ENCODE measurements around the gene SLC17A9. TPM values are rescaled to one million over a fixed set of nuclear protein-coding genes. Genes with fewer than 3 reads are reported as not detected.

Gene SLC17A9
- total and polyA plus RNA-seq, 2 donors: 3.2 to 8.9 TPM

DNA sequence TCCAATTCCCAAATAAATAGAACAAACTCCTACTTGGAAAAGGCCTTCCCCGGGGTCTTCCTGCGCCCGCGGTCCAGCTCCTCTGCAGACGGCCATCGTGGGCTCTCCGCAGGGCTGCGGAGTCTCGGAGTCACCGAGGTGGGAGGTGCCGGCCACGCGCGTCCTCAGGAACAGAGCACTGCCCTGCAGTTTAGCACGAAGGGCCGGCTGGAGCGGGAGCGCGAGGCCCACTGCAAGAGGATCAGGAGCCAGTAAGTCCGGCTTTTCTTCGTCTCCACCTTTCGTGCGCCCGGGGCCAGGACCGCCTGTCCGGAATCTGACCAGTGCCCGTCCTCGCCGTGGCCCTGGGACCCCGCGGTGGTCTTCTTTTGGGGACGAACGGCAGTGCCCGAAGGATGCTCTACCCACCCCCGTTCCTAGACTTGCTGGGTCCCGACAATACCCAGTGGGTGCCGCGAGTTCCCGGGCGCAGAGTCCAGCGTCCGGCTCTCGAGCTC is 52.9 kb downstream of the SLC17A9 start:
- 3% methylated on average over 43 of the region's 43 CpGs for WGBS
- DNase-seq (ENCODE audit: extremely low spot score): no peak
- peaks cover 2% of the 10 kb centered on the region for H3K4me1 ChIP-seq (ENCODE audit: insufficient read depth)

DNA sequence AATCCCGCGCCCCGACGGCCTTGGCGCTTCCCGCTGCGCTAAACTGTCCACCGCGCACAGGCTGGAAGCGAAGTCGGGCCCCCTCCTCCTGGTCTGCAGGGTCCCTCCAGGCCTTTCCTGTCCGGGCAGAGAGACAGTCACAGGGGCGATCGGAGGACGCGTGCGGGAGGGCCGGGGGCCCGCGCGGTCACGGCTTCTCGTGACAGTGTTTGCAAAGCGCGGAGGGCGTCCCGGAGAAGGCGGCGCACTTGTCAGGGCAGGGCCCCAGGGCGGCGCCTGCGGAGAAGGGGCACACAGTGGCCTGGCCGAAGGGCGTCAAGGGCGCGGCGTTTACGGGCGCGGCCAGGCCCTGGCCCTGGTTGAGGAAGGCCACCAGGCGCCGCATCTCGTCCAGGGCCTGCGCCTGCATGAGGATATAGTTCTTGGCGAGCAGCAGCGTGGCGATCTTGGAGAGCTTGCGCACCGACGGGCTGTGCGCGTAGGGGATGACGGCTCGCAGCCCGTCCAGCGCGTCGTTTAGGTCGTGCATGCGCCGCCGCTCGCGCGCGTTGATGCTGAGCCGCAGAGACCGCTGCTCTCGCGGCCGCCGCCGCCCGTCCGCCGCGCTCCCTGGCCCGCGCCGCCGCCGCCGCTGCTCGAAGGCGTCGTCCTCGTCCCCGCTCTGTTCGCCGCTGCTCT is 53.5 kb downstream of the SLC17A9 start:
- no peaks in the 10 kb centered on the region for H3K36me3 ChIP-seq (ENCODE audit: insufficient read depth)
- H3K4me3 ChIP-seq (ENCODE audit: low read depth, low read length): peak overlapping the region; percentile 4
- 1% methylated on average over 90 of the region's 90 CpGs for WGBS
- no peak for DNase-seq (ENCODE audit: extremely low spot score)
- H3K4me1 ChIP-seq (ENCODE audit: insufficient read depth): peaks cover 2% of the 10 kb centered on the region
- H3K27ac ChIP-seq (ENCODE audit: low read depth): no peak overlapping the region

More for the DNA sequence above, 52.9 kb downstream of the SLC17A9 start:
- Histone ChIP-seq H3K36me3 (ENCODE audit: insufficient read depth) (no peaks in the 10 kb centered on the region), H3K4me3 (ENCODE audit: low read depth, low read length) (no peak overlapping the region), H3K27ac (ENCODE audit: low read depth) (no peak overlapping the region)

DNA sequence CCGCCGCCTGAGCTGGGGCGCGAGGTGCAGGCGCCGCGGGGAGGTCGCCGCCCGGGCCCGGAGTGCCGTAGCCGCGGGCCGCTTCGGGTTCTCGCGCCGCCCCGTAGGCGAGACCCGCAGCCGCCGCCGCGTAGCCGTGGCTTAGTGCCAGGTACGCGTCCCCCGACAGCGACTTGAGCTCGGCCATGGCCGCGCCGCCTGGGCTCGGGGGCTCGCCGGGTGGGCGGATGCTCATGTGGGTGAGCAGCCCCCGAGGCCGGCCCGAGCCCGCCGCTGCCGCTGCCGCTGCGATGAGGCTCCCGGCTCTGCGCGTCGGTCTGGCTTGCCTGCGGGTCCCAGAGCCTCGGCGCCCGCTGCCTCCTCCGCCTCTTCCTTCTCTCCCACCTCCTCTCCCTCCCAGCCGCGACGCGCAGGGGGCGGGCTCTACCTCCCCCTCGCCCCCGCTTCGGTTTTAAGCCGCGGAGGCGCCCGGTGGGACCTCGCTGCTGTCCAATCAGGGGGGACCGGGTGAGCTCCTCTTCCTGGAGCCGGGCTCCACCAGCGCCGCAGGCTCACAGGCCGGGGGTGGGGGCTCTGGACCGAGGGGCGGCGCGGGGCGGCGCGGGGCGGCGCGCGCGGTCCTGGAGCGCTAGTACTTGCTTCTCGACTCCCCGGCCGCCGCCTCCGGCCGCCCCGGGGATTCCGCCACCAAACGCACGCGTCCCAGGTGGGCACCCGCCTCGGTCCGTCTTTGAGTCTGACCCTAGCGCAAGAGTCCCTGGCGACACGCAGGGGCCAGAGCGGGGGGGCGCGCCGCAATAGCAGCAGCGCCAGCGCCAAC is 54.2 kb downstream of the SLC17A9 start, which contains the start of gene BHLHE23:
Gene BHLHE23 (minus strand): TSS at position 425 of the 820 bp plus-strand sequence. CDS start 190 bp downstream, at position 235.
- no peak within 1 kb of the TSS for H3K27ac ChIP-seq (ENCODE audit: low read depth)
- H3K4me3 ChIP-seq (ENCODE audit: low read depth, low read length): peak within 1 kb of the TSS; percentile 4
- H3K36me3 ChIP-seq (ENCODE audit: insufficient read depth): no peaks in the 10 kb centered on the region
- peaks cover 2% of the 10 kb centered on the region for H3K4me1 ChIP-seq (ENCODE audit: insufficient read depth)
- under 1% methylated on average over 110 of the region's 110 CpGs for WGBS
- DNase-seq (ENCODE audit: extremely low spot score): no peak

DNA sequence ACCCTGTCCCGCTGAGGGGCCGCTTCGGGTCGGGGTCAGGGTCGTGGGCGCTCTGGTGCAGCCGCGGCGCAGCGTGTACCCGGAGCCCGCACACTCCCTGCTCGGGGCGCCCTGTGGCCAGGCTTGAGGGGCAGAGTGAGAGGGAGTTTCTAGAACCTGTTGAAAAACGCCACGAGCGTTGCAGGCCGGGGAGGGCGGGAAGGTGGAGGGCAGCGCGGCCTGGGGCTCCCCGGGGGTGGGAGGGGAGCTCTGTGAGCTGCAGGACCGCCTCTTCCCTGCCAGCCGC is 54.8 kb downstream of the SLC17A9 start:
- H3K4me1 ChIP-seq (ENCODE audit: insufficient read depth): peaks cover 2% of the 10 kb centered on the region
- no peak overlapping the region for H3K4me3 ChIP-seq (ENCODE audit: low read depth, low read length)
- H3K36me3 ChIP-seq (ENCODE audit: insufficient read depth): no peaks in the 10 kb centered on the region
- H3K27ac ChIP-seq (ENCODE audit: low read depth): no peak overlapping the region
- no peak for DNase-seq (ENCODE audit: extremely low spot score)
- 3% methylated on average over 24 of the region's 24 CpGs for WGBS

DNA sequence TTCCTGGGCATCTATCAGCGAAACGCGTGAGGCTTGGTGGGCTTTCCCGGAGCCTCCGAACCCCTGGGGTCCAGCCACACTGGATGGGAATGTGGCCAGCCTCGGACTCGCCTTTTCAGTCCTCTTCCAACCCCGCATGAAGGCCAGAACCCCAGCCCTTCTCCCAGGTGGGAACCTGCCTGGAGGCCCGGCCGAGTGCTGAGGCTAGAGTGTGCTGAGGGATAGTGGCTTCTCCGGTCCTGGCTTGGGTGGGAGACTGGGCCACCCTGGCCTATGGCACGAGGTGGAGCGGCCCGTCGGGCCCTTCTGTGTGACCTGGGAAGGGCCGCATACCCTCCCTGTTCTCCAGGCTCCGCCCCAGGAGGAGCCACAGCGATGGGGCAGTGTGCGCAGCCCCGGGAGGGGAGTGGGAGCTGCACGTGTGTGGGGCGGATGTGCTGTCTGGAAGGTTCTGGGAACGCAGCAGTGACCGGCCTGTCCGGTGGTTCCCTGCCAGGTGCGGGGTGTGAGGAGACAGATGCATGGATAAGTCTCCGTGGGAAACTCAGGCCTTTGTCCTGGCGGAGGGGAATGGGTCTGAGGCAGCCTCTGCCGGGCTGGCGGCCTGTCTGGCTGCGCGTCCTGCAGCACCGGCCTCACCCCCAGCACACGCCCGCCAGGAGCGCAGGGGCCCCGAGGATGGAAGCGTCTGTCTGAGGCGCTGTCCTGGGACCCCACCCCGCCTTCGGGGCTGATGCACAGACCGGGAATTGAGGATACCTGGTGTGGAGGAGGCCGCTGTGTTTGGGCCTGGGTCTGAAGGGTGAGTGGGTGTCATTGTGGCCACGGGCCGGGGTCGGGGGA is 55.4 kb downstream of the SLC17A9 start:
- peaks cover 2% of the 10 kb centered on the region for H3K4me1 ChIP-seq (ENCODE audit: insufficient read depth)
- 8% methylated on average over 46 of the region's 46 CpGs for WGBS
- DNase-seq (ENCODE audit: extremely low spot score): no peak
- no peak overlapping the region for H3K27ac ChIP-seq (ENCODE audit: low read depth)
- no peaks in the 10 kb centered on the region for H3K36me3 ChIP-seq (ENCODE audit: insufficient read depth)
- H3K4me3 ChIP-seq (ENCODE audit: low read depth, low read length): no peak overlapping the region

DNA sequence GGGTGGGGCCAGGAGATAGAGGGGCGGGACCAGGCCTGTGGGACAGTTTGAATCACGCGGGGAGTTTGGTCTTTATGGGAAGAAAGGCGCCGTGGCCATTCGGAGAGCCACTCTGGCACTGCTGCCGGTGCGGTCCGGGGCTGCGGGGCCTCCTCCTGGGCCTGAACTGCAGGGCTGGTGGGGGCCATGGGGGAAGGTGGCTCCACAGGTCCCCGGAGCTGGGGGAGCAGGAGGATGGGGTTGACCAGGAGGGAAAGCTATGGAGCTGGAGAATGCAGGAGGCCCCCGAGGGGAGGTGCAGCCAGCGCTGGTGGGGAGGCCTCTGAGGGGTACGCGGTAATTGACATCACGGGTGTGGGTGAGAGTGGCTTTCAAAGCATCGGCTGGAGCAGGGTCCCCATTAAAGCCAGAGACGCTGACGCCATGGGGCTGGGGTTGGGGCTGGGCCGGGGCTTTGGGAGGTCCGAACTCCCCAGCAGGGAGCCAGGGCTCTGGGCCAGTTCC is 56.1 kb downstream of the SLC17A9 start:
- no peak overlapping the region for H3K4me3 ChIP-seq (ENCODE audit: low read depth, low read length)
- H3K27ac ChIP-seq (ENCODE audit: low read depth): no peak overlapping the region
- DNase-seq (ENCODE audit: extremely low spot score): no peak
- H3K4me1 ChIP-seq (ENCODE audit: insufficient read depth): peaks cover 2% of the 10 kb centered on the region
- H3K36me3 ChIP-seq (ENCODE audit: insufficient read depth): no peaks in the 10 kb centered on the region
- 10% methylated on average over 21 of the region's 21 CpGs for WGBS

DNA sequence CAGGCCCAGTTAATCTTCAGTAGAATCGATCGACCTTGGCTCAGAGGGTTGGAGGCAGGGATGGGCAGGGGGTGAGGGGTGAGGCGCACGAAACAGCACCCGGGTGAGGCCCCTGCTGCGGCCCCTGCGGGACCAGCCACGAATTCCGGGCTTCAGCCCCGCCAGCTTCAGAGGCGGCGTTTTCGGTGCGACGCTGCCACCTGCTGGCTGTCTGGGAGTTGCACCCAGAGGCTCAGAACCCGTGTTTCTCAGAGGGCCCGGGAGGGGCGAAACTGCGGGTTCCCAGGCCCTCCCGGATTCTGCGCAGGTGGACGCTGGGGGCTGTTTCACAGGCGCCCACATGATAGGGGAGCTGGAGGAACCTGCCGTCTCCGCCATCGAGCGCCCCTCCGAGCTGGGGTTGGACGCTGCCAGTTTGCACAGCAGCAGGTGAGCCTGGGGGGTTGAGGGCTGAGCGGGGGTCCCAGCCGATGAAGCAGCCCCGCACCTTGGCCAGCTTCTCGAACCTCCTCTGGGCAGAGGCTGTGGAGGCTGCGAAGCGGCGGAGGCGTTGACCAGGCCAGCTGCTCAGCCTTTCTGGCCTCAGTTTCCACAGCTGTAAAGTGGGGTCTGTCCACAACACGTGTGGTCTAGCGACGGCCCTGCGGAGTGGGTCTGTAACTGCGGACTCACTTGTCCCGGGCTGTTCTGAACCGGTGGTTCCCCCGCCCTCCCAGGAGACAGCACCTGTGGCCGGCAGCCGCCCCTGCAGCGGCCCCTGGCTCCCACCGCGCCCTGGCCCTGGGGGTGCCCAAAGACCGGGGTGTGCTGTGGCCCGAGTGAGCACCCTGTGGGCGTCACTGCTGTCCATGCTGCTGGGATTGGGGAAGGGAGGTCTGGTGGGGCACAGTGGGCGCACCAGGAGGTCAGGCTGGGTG is 56.8 kb downstream of the SLC17A9 start:
- H3K4me1 ChIP-seq (ENCODE audit: insufficient read depth): peaks cover 3% of the 10 kb centered on the region

DNA sequence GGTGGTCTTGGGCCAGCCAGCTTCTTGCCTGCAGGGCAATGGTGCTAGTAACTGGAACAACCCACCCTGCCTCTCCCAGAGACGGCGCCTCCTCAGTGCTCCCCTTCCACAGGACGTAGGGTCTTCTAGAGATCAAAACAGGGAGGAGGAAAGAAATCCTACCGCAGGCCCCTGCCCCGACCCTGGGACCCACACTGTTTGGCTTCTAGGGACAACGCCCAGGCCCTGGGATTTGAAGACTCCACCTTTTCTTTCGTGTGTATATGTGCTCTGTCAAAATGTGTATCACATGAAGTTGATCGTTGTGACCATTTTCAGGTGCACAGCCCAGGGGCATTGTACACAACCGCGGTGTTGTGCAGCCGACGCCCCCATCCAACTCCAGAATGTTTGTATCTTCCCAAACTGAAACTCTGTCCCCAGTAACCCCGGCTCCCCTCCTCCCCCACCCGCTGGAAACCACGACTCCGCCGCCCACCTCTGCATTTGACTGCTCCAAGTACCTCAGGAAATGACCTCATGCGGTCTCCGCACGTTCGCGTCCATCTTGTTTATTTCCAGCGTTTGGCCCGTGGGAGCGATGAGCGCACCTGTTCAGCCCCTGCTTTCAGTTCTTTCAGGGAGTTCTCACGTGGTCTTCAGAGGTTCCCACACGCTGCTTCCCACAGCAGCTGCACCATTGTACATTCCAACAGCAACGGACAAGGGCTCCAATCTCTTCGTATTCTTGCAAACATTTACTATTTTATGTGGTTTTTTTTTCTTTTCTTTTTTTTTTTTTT is 57.7 kb downstream of the SLC17A9 start:
- Histone ChIP-seq H3K4me1 (ENCODE audit: insufficient read depth) (peaks cover 3% of the 10 kb centered on the region), H3K27ac (ENCODE audit: low read depth) (no peak overlapping the region), H3K4me3 (ENCODE audit: low read depth, low read length) (no peak overlapping the region), H3K36me3 (ENCODE audit: insufficient read depth) (no peaks in the 10 kb centered on the region)
- DNase-seq (ENCODE audit: extremely low spot score): no peak
- 14% methylated on average over 30 of the region's 30 CpGs for WGBS

More for the DNA sequence above, 56.8 kb downstream of the SLC17A9 start:
- H3K36me3 ChIP-seq (ENCODE audit: insufficient read depth): no peaks in the 10 kb centered on the region
- WGBS: 8% methylated on average over 54 of the region's 54 CpGs
- peak; percentile 20 for DNase-seq (ENCODE audit: extremely low spot score)
- H3K4me3 ChIP-seq (ENCODE audit: low read depth, low read length): no peak overlapping the region
- no peak overlapping the region for H3K27ac ChIP-seq (ENCODE audit: low read depth)

DNA sequence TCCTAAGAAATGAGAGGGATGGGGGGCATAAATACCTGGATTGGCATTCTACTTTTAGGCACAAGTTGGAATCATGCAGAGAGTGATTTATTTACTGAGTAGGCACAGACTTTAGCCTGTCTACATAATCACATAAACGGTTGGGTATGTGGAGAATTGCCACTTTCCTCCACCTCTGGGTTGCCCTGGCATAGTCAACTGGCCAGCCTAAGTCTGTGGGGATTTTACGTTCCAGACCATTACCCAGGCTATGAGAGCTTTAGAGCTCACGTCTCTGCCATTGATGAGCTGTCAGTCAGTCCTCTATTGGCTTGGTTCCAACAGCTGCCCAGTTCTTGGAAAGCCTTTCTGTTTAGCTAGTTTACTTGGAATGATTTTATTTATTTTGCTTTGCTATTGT is 59.3 kb downstream of the SLC17A9 start:
- DNase-seq (ENCODE audit: extremely low spot score): no peak
- 40% methylated on average over 3 of the region's 3 CpGs for WGBS
- H3K4me3 ChIP-seq (ENCODE audit: low read depth, low read length): no peak overlapping the region
- no peak overlapping the region for H3K27ac ChIP-seq (ENCODE audit: low read depth)
- peaks cover 1% of the 10 kb centered on the region for H3K4me1 ChIP-seq (ENCODE audit: insufficient read depth)
- no peaks in the 10 kb centered on the region for H3K36me3 ChIP-seq (ENCODE audit: insufficient read depth)

DNA sequence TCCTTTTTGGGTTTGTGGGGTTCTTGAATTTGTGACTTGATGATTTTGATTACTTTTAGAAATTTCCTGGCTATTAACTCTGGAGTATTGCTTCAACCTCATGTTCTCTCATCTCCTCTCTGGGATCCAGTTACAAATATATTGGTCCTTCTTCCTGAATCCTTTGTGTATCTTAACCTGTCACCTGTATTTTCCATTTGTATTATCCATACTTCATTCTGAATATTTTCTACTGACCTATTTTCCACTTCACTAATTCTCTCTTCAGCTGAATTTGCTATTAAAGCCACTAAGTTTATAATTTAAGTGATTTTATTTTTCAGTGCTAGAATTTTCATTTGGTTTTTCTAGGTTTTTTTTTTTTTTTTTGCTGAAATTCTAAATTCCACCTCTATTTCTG is 60.7 kb downstream of the SLC17A9 start:
- no peak for DNase-seq (ENCODE audit: extremely low spot score)
- Histone ChIP-seq H3K4me3 (ENCODE audit: low read depth, low read length) (no peak overlapping the region), H3K27ac (ENCODE audit: low read depth) (no peak overlapping the region), H3K4me1 (ENCODE audit: insufficient read depth) (peaks cover 1% of the 10 kb centered on the region), H3K36me3 (ENCODE audit: insufficient read depth) (no peaks in the 10 kb centered on the region)

DNA sequence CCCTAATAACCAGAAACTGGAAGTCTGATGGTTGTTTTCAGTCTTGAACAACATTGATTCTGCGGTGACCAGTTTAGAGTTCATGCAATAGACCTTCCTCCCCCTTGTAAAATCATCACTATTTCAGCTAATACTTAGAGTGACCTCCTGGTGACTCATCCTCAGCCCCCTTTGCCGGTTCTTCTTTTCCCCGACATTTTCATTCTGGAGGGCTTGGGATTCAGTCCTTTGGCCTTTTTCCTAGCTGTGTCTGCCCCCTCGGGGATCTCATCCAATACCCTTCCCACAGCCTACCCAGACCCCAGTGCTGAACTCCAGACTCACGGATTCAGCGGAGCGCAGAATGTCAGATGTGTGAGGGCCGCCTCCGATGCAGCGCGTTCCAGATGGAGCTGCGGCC is 61.8 kb downstream of the SLC17A9 start:
- WGBS: 11% methylated on average over 12 of the region's 12 CpGs
- Histone ChIP-seq H3K4me1 (ENCODE audit: insufficient read depth) (peaks cover 1% of the 10 kb centered on the region), H3K4me3 (ENCODE audit: low read depth, low read length) (no peak overlapping the region), H3K36me3 (ENCODE audit: insufficient read depth) (no peaks in the 10 kb centered on the region), H3K27ac (ENCODE audit: low read depth) (no peak overlapping the region)
- DNase-seq (ENCODE audit: extremely low spot score): no peak

DNA sequence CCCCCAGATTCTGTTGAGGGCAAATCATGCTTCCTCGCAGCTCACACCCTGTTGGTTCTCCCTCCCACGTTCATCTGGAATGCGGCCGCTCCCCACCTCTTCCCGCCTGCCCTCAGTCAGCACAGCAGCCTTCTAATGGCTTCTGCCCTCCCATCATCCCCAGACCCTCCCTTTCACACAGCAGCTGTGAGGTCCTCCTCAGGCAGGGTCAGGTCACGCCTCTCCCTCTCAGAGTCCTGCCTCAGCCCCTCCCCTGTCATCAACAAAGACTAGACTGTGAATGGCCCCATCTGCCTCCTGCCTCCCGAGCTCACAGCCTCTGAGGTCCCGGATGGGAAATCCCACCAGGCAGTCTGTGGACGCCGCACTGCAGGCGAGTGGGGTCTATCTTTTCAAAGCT is 62.2 kb downstream of the SLC17A9 start:
- no peaks in the 10 kb centered on the region for H3K36me3 ChIP-seq (ENCODE audit: insufficient read depth)
- H3K4me3 ChIP-seq (ENCODE audit: low read depth, low read length): no peak overlapping the region
- DNase-seq (ENCODE audit: extremely low spot score): no peak
- H3K27ac ChIP-seq (ENCODE audit: low read depth): no peak overlapping the region
- H3K4me1 ChIP-seq (ENCODE audit: insufficient read depth): peaks cover 1% of the 10 kb centered on the region
- 6% methylated on average over 11 of the region's 11 CpGs for WGBS
